GM06990 (cell line): ENCODE data around the gene RCL1.
"Not testable (repeated sequence)": the region's sequence is repeated elsewhere in the genome, so short reads cannot be mapped to it uniquely, and the experiment has no call there.

Experiments
- DNase-seq: peaks from one replicate; pipeline ENCODE4 v3.0.0-alpha.2; 2011; ENCODE audit not compliant: insufficient read length; ENCODE audit errors: extremely low read depth
- H3K27me3 ChIP-seq: replicated peaks from 2 replicates; pipeline ENCODE4 v1.6.0; 2011; ENCODE audit warnings: low read length; ENCODE audit not compliant: control insufficient read depth, insufficient read depth
- H3K36me3 ChIP-seq: 2 replicates; pipeline ENCODE4 v1.5.1; 2011; ENCODE audit warnings: low read length; ENCODE audit not compliant: control insufficient read depth, insufficient read depth
- H3K4me3 ChIP-seq: replicated peaks from 2 replicates; pipeline ENCODE4 v1.5.1; 2011; ENCODE audit warnings: low read depth, mild to moderate bottlenecking, control low read depth, low read length
- CTCF ChIP-seq: IDR thresholded peaks from 2 replicates; pipeline ENCODE4 v1.5.1; 2011; ENCODE audit warnings: low read length, control low read depth, mild to moderate bottlenecking, inconsistent platforms; ENCODE audit not compliant: insufficient read depth, poor library complexity, severe bottlenecking

RCL1 gene

GRCh38 chr9:4792572-4793458 lies at the start of gene RCL1:
Gene RCL1 (plus strand): TSS chr9:4792944. CDS start chr9:4793092, 148 bp downstream.
- DNase-seq: peak; percentile 99
- Histone ChIP-seq H3K27me3 (no peaks in the 10 kb centered on the region), H3K4me3 (peak within 1 kb of the TSS; percentile 95), H3K36me3 (no peaks in the 10 kb centered on the region)
- no peak for TF ChIP-seq CTCF

GRCh38 chr9:4743131-4743875 lies 49.4 kb upstream of the RCL1 start:
- no peaks in the 10 kb centered on the region for H3K36me3 ChIP-seq
- no peak for TF ChIP-seq CTCF
- H3K27me3 ChIP-seq: no peaks in the 10 kb centered on the region
- no peak overlapping the region for H3K4me3 ChIP-seq
- DNase-seq: no peak

- H3K36me3 ChIP-seq: no peaks in the 10 kb centered on the region
- H3K4me3 ChIP-seq: no peak overlapping the region
- DNase-seq: no peak
- H3K27me3 ChIP-seq: no peaks in the 10 kb centered on the region
- TF ChIP-seq CTCF: no peak
These were observed 46.3 kb upstream of the RCL1 start for GRCh38 chr9:4746278-4747030.

GRCh38 chr9:4748612-4749011 lies 44.1 kb upstream of the RCL1 start:
- no peak for DNase-seq
- no peak for TF ChIP-seq CTCF
- H3K36me3 ChIP-seq: no peaks in the 10 kb centered on the region

GRCh38 chr9:4750023-4750673 lies 42.6 kb upstream of the RCL1 start:
- DNase-seq: no peak
- no peaks in the 10 kb centered on the region for H3K27me3 ChIP-seq
- TF ChIP-seq CTCF: peak; percentile 48
- H3K4me3 ChIP-seq: no peak overlapping the region
- H3K36me3 ChIP-seq: no peaks in the 10 kb centered on the region

More at GRCh38 chr9:4748612-4749011, 44.1 kb upstream of the RCL1 start:
- H3K4me3 ChIP-seq: no peak overlapping the region
- H3K27me3 ChIP-seq: no peaks in the 10 kb centered on the region

GRCh38 chr9:4754530-4754929 lies 38.2 kb upstream of the RCL1 start:
- not testable (repeated sequence) for DNase-seq, H3K4me3 ChIP-seq, H3K36me3 ChIP-seq, H3K27me3 ChIP-seq
